ENCODE measurements around the gene ACAA2. TPM values are rescaled to one million over a fixed set of nuclear protein-coding genes. Genes with fewer than 3 reads are reported as not detected.
A peak's percentile ranks its signal among the peaks of the same experiment; 100 is the strongest.

Gene ACAA2
- total and polyA plus RNA-seq, 2 of the 8 experiments (the other 6 are each of a cell fraction or from before 2014, with no cell fraction given), result 63.4 to 151 TPM

DNA sequence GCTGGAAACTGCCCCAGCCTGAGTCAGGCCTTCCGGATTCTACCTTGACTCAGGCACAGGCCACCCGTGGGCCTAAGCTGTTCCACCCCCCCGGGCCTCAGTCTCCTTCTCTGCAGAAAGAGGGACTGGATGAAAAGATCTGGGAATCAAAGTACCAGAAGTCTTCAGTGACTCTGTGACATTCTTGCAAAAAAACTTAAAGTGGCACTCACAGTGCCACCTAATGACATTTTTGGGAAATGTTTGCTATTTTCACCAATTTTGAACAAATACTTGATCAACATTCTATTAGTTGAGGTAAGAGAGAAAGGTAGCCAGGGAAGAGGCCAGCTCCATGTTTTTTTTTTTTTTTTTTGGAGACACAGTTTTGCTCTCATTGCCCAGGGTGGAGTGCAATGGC lies 48.3 kb upstream of the ACAA2 start:
- Histone ChIP-seq H3K79me2 (ENCODE audit: control insufficient read depth in 1 of 2, insufficient read depth in 2 of 2, low read length in 2 of 2) (no peaks in the 10 kb centered on the region), H3K56ac (replicated peaks; ENCODE audit: insufficient read length, low read depth, low read length) (no peak overlapping the region), H4K8ac (ENCODE audit: extremely low read depth, insufficient read depth, low read length) (no peak overlapping the region), H3K18ac (ENCODE audit: extremely low read depth, low read length) (no peak overlapping the region), H2BK20ac (ENCODE audit: low read length) (no peak overlapping the region), H2AK5ac (ENCODE audit: low read depth, low read length) (no peak overlapping the region), H3K4me2 (ENCODE audit: insufficient read depth in 1 of 2, low read depth in 2 of 2, low read length in 2 of 2) (no peak overlapping the region), H3K79me1 (ENCODE audit: low read depth, low read length) (no peaks in the 10 kb centered on the region), H3K9me3 (ENCODE audit: insufficient read depth in 2 of 2, low read depth in 1 of 2, low read length in 1 of 2) (no peaks in the 10 kb centered on the region), H4K5ac (ENCODE audit: insufficient read length, low read depth, low read length) (no peak overlapping the region), H2BK120ac (replicated peaks; ENCODE audit: low read depth, low read length) (no peak overlapping the region), H4K91ac (replicated peaks; ENCODE audit: insufficient read length, low read length) (no peak overlapping the region), H3K14ac (ENCODE audit: insufficient read length) (no peak overlapping the region), H3K27me3 (replicated peaks in 1 of 4; ENCODE audit: control insufficient read depth in 3 of 4, extremely low read depth in 1 of 4, insufficient read depth in 3 of 4, low read length in 3 of 4) (no peaks in the 10 kb centered on the region), H3K4me3 (ENCODE audit: extremely low read depth in 1 of 4, insufficient read depth in 2 of 4, low read depth in 3 of 4, low read length in 4 of 4) (no peak overlapping the region), H3K23ac (ENCODE audit: insufficient read length) (no peak overlapping the region), H2BK15ac (ENCODE audit: low read length) (no peak overlapping the region), H4K20me1 (replicated peaks in 1 of 2; ENCODE audit: control insufficient read depth in 1 of 2, insufficient read depth in 2 of 2, low read length in 2 of 2) (no peaks in the 10 kb centered on the region), H2AFZ (ENCODE audit: low read length) (no peak overlapping the region), H2BK12ac (ENCODE audit: low read depth, low read length) (no peak overlapping the region), H3K4ac (replicated peaks; ENCODE audit: insufficient read length, low read depth, low read length) (no peak overlapping the region), H3K27ac (ENCODE audit: low read depth, low read length) (no peak overlapping the region), H3K36me3 (ENCODE audit: control insufficient read depth in 2 of 4, insufficient read depth in 4 of 4, low read length in 3 of 4) (no peaks in the 10 kb centered on the region), H3K4me1 (replicated peaks in 1 of 4; ENCODE audit: control insufficient read depth in 3 of 4, insufficient read depth in 4 of 4, low read length in 3 of 4) (peaks cover 0 to 9% (median 4%) of the 10 kb centered on the region in 4 experiments; a peak in 6 of 7 replicates), H2BK5ac (ENCODE audit: low read depth, low read length) (no peak overlapping the region), H3K9ac (replicated peaks in 1 of 4; ENCODE audit: extremely low read depth in 1 of 4, low read depth in 3 of 4, low read length in 3 of 4) (no peak overlapping the region), H3K23me2 (ENCODE audit: low read depth, low read length) (0 out of 2 replicates have a peak, but pooled peaks cover 1% of the 10 kb centered on the region)
- ChIA-PET POLR2A (ENCODE audit: partially characterized antibody) (interaction anchor here (0.6 to 1.6 kb wide), 2 partner anchors 15 to 645 kb away, joined by 3 to 5 read pairs; no protein-coding TSS in a partner anchor), CTCF (ENCODE audit: partially characterized antibody) (interaction anchor here (0.6 to 10.0 kb wide), 29 partner anchors 7 to 352 kb away, joined by 3 to 157 read pairs (median 4); partner anchors contain the start of gene MYO5B)
- WGBS, 2 experiments (ENCODE audit: extremely low coverage in 1 of 2, insufficient coverage in 1 of 2, insufficient read length in 1 of 2, insufficient replicate concordance in 2 of 2, low coverage in 1 of 2, low lambda C conversion rate in 2 of 2, missing lambda C conversion rate in 1 of 2), result 72% methylated on average over 3 of the region's 3 CpGs; no CpG with 5 or more reads in 1 of the 2 experiments
- peak; percentile 74 for FAIRE-seq
- TF ChIP-seq SIRT6 (IDR thresholded peaks at IDR 0.05; ENCODE audit: low read length) (no peak), BRCA1 (IDR thresholded peaks at IDR 0.05; ENCODE audit: low read depth, low read length) (no peak), RAD21 (IDR thresholded peaks at IDR 0.05 in 1 of 2, conservative IDR thresholded peaks at IDR 0.05 in 1 of 2; ENCODE audit: low read depth in 2 of 2, low read length in 2 of 2) (peak; percentile 17 to 37; a peak in 2 of 4 replicates), POU5F1 (IDR thresholded peaks at IDR 0.05; ENCODE audit: low read depth, low read length) (no peak)
- TF ChIP-seq, protein P1, sequence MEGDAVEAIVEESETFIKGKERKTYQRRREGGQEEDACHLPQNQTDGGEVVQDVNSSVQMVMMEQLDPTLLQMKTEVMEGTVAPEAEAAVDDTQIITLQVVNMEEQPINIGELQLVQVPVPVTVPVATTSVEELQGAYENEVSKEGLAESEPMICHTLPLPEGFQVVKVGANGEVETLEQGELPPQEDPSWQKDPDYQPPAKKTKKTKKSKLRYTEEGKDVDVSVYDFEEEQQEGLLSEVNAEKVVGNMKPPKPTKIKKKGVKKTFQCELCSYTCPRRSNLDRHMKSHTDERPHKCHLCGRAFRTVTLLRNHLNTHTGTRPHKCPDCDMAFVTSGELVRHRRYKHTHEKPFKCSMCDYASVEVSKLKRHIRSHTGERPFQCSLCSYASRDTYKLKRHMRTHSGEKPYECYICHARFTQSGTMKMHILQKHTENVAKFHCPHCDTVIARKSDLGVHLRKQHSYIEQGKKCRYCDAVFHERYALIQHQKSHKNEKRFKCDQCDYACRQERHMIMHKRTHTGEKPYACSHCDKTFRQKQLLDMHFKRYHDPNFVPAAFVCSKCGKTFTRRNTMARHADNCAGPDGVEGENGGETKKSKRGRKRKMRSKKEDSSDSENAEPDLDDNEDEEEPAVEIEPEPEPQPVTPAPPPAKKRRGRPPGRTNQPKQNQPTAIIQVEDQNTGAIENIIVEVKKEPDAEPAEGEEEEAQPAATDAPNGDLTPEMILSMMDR (IDR thresholded peaks at IDR 0.05; ENCODE audit: control extremely low read depth in 1 of 3, insufficient read depth in 1 of 3, low read depth in 1 of 3, low read length in 3 of 3), result peak in 2 of 3 experiments; percentile 15 to 34; a peak in 2 of 4 replicates
- DNase-seq (ENCODE audit: low read depth in 1 of 2, low spot score in 2 of 2), result no peak
